Stimulated activated naive CD8-positive, alpha-beta T cell treated with anti-CD3 and anti-CD28 coated beads, Interleukin-15, amount 100 ng/mL, for 72 hours (primary cell): Measurements from ENCODE around the gene TLK1.

Source experiments
- ATAC-seq: fragments of 150-1000 bp; cut with Tn5 transposase; 2 replicates; pipeline ENCODE4 v1.10.0; 2021; ENCODE audit warnings: mild to moderate bottlenecking, moderate library complexity
- DNase-seq, 2 donors: peaks; one replicate each; pipeline ENCODE4 v3.0.0; 2021 to 2022
- H3K27ac Mint-ChIP-seq, 2 donors: one replicate each; pipeline ENCODE4 v1.8.0; 2022; ENCODE audit warnings: mild to moderate bottlenecking in 2 of 2, mixed read lengths in 2 of 2, moderate library complexity in 2 of 2
- H3K27me3 Mint-ChIP-seq: one replicate; pipeline ENCODE4 v1.8.0; 2022; ENCODE audit warnings: mixed read lengths
- H3K4me1 Mint-ChIP-seq: one replicate; pipeline ENCODE4 v1.8.0; 2022; ENCODE audit warnings: mild to moderate bottlenecking, mixed read lengths
- H3K4me3 Mint-ChIP-seq, 2 donors: one replicate each; pipeline ENCODE4 v1.8.0; 2022; ENCODE audit warnings: mild to moderate bottlenecking in 2 of 2, mixed read lengths in 2 of 2, moderate library complexity in 1 of 2
- H3K9me3 Mint-ChIP-seq, 2 donors: one replicate each; pipeline ENCODE4 v1.8.0; 2022; ENCODE audit warnings: mixed read lengths in 2 of 2

Gene TLK1

DNA sequence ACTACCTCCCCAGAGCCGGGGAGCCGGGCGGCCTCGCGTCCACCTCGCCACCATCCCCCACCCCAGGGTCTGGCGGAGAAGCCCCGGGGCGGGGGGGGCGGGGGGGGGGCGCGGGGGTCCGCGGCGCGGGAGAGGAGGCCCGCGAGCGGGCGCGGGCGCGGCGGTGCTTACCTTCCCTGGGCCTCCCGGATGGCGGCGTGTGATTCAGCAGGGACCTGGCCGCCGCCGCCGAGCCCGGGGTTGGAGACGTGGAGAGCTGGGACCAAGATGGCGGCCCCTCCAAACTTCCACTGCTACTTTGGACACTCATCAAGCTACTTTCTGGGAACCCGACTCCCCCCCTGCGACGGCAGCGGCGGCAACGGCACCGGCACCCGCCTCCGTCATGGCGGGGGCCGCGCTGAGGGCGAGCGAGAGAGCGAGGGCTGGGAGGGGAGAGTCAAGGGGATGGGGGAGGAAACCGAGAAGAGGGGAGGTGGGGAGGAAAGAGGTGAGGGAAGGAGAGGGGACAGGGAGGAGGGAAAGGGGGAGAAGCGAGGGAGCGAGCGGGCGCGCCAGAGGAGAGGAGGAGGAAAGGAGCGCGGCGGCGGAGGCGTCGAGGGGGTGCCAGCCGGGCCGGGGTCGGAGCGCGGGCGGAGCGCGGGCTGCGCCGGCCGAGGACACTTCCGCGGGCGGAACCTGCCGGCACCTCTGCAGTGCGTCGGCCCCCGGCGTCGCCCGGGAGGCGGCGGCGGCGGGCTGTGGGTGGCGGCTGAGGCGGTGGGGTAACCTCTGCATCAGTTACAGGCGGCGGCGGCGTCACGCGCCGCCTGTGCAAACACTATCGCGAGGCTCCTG lies at the start of gene TLK1:
Gene TLK1, minus strand, starts transcription at position 775 of the 837 bp plus-strand sequence. Its CDS starts 465 bp downstream, at position 310.
- H3K27me3 Mint-ChIP-seq, result no peaks in the 10 kb centered on the region
- DNase-seq (peak; percentile 73 to 74), ATAC-seq (peak; percentile 76)
- H3K4me1 Mint-ChIP-seq, result peaks cover 57% of the 10 kb centered on the region
- H3K27ac Mint-ChIP-seq, result peak within 1 kb of the TSS; percentile 98
- H3K4me3 Mint-ChIP-seq, result peak within 1 kb of the TSS; percentile 86 to 98
- no peaks in the 10 kb centered on the region for H3K9me3 Mint-ChIP-seq

GRCh38 chr2:171210216-171210863 lies 49.6 kb upstream of the TLK1 start:
- Mint-ChIP-seq H3K27me3 (no peaks in the 10 kb centered on the region), H3K9me3 (no peaks in the 10 kb centered on the region), H3K4me3 (peak overlapping the region; percentile 13 to 53), H3K4me1 (peaks cover 19% of the 10 kb centered on the region), H3K27ac (peak overlapping the region in 1 of 2 donors; percentile 90)
- ATAC-seq (peak; percentile 17), DNase-seq (no peak)

DNA sequence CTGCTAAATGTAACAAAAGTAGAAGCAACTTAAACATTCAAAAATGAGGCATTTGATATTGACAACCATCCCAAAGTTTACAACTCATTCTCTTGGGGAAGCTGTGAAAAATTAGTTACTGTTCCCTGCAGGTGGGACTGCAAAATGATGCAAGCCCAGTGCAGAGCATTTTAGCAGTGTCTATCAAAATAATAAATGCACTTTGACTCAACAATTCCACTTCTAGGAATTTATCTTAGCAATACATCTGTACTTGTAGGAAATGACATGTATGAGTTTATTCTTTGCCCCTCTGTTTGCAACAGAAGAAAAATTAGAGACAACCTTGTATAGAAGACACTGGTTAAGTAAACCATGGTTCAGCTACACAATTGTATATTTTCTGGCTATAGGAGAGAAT lies 48.0 kb upstream of the TLK1 start:
- no peaks in the 10 kb centered on the region for H3K27me3 Mint-ChIP-seq
- DNase-seq (no peak), ATAC-seq (no peak)
- H3K4me3 Mint-ChIP-seq, result no peak overlapping the region
- H3K27ac Mint-ChIP-seq, result no peak overlapping the region
- peaks cover 19% of the 10 kb centered on the region for H3K4me1 Mint-ChIP-seq
- H3K9me3 Mint-ChIP-seq, result no peaks in the 10 kb centered on the region

DNA sequence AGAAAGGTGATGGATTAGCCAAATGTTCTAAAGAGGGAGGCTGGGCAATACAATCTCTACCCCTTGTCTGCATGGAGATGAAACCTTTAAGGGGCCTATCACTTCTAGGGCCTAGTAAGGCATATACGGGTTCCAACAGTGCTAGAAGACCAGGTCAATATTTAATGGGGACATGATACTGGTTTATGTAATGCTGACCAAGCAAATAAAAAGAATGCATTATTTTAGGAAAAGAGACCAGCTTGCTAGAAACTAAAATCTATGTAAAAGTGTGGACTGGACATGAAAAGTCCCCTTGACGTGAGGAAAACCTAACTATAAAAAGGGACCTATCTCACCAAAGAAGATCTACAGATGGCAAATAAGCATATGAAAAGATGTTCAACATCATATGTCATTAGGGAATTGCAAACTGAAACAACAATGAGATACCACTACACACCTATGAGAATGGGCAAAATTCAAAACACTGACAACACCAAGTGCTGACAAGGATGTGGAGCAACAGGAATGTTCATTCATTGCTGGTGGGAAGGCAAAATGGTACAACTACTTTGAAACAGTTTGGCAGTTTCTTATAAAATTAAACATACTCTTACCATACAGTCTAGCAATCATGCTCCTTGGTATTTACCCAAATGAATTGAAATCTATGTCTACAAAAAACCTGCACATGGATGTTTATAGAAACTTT lies 45.9 kb upstream of the TLK1 start:
- no peak for ATAC-seq
- no peak for DNase-seq
- H3K27me3 Mint-ChIP-seq, result no peaks in the 10 kb centered on the region
- H3K4me3 Mint-ChIP-seq, result no peak overlapping the region
- peaks cover 19% of the 10 kb centered on the region for H3K4me1 Mint-ChIP-seq
- no peaks in the 10 kb centered on the region for H3K9me3 Mint-ChIP-seq
- no peak overlapping the region for H3K27ac Mint-ChIP-seq

DNA sequence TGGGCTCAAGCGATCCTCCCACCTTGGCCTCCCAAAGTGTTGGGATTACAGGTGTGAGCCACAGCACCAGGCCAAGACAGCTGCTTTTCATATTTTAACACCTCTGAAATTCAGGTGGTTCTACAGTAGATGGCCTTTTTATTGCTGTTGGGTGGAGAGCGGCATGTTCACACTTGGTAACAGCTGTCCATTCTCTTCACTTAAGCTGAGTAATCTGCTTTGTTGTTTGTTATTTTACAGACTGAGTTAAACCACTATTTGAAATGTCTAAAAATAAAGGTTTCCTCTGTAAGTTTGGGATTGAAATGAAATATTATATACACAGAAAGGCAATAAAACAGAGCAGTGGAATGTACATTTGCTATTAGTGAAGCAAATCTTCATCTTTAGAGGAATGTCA lies 44.9 kb upstream of the TLK1 start:
- H3K4me1 Mint-ChIP-seq, result peaks cover 10% of the 10 kb centered on the region
- ATAC-seq (no peak), DNase-seq (no peak)
- no peak overlapping the region for H3K4me3 Mint-ChIP-seq
- H3K27me3 Mint-ChIP-seq, result no peaks in the 10 kb centered on the region
- no peaks in the 10 kb centered on the region for H3K9me3 Mint-ChIP-seq
- no peak overlapping the region for H3K27ac Mint-ChIP-seq

DNA sequence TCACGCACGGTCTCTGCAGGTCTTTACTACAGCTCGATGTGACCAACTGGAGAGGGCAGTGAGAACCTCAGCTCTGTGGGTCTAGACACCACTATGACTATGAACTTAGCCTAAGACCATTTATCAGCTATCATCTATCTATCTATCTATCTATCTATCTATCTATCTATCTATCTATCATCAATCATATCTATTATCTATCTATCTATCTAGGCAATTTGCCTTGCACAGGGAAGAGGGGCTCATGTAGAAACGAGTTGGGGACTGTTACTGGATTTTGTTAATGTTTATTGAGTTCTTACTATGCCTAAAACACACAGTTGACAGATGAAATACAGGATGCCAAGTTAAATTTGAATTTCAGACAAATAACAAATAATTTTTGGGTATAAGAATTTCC lies 41.1 kb upstream of the TLK1 start:
- DNase-seq (no peak), ATAC-seq (no peak)
- Mint-ChIP-seq H3K4me3 (no peak overlapping the region), H3K27ac (no peak overlapping the region), H3K9me3 (no peaks in the 10 kb centered on the region), H3K27me3 (no peaks in the 10 kb centered on the region), H3K4me1 (no peaks in the 10 kb centered on the region)

GRCh38 chr2:171201271-171201670 lies 40.6 kb upstream of the TLK1 start:
- ATAC-seq, result no peak
- H3K4me1 Mint-ChIP-seq, result no peaks in the 10 kb centered on the region
- H3K27ac Mint-ChIP-seq, result no peak overlapping the region
- DNase-seq, result no peak
- H3K27me3 Mint-ChIP-seq, result no peaks in the 10 kb centered on the region
- H3K9me3 Mint-ChIP-seq, result no peaks in the 10 kb centered on the region
- H3K4me3 Mint-ChIP-seq, result no peak overlapping the region

DNA sequence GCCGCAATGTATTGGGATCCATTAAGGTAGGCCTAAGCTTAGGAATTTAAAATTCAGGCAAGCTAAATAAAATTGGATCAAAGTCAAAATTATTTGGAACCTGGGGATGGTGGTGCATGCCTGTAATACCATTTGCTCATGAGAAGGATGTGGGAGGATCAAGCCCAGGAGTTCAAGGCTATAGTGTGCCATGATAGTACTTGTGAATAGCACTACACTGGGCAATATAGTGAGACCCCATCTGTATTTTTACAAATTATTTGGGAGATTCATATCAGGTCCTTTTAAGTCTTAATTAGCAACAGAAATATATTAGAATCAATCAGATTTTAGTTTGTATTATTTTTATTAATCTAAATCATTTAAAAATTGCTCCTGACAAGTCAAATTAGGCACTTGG lies 39.8 kb upstream of the TLK1 start:
- ATAC-seq (no peak), DNase-seq (no peak)
- Mint-ChIP-seq H3K4me1 (no peaks in the 10 kb centered on the region), H3K27ac (peak overlapping the region in 1 of 2 donors; percentile 42), H3K27me3 (no peaks in the 10 kb centered on the region), H3K9me3 (no peaks in the 10 kb centered on the region), H3K4me3 (no peak overlapping the region)

- no peak overlapping the region for H3K27ac Mint-ChIP-seq
- ATAC-seq (no peak), DNase-seq (no peak)
- H3K27me3 Mint-ChIP-seq, result no peaks in the 10 kb centered on the region
- H3K4me3 Mint-ChIP-seq, result no peak overlapping the region
- no peaks in the 10 kb centered on the region for H3K4me1 Mint-ChIP-seq
- H3K9me3 Mint-ChIP-seq, result no peaks in the 10 kb centered on the region
Measured at GRCh38 chr2:171191021-171191420, 30.3 kb upstream of the TLK1 start.

DNA sequence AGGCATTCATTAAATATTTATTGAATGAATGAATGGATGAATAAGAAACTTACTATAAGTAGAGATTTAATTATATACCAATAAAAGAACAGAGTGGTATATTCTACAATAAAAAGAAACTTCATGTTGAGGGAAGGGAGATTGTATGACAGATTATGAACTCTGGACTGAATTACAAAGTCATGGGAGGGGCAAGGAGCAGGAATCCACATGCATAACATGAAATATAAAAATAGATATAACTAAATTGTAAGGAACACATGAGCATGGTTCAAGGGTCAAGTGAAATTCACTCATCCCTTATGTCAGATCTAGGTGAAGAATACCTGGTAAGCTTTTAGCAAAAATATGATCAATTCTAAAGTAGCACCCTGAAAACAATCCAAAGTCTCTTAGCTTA lies 27.1 kb upstream of the TLK1 start:
- Mint-ChIP-seq H3K27me3 (no peaks in the 10 kb centered on the region), H3K9me3 (no peaks in the 10 kb centered on the region), H3K27ac (no peak overlapping the region), H3K4me3 (no peak overlapping the region), H3K4me1 (no peaks in the 10 kb centered on the region)
- no peak for DNase-seq
- no peak for ATAC-seq

GRCh38 chr2:171187177-171187576 lies 26.5 kb upstream of the TLK1 start:
- Mint-ChIP-seq H3K4me1 (no peaks in the 10 kb centered on the region), H3K4me3 (no peak overlapping the region), H3K27me3 (no peaks in the 10 kb centered on the region), H3K9me3 (no peaks in the 10 kb centered on the region), H3K27ac (no peak overlapping the region)
- DNase-seq (no peak), ATAC-seq (no peak)

- Mint-ChIP-seq H3K27ac (no peak overlapping the region), H3K9me3 (no peaks in the 10 kb centered on the region), H3K4me1 (no peaks in the 10 kb centered on the region), H3K27me3 (no peaks in the 10 kb centered on the region), H3K4me3 (no peak overlapping the region)
- DNase-seq (no peak), ATAC-seq (no peak)
Measured at GRCh38 chr2:171185941-171186340, 25.2 kb upstream of the TLK1 start.

GRCh38 chr2:171185165-171185818 lies 24.6 kb upstream of the TLK1 start:
- DNase-seq (no peak), ATAC-seq (no peak)
- no peak overlapping the region for H3K4me3 Mint-ChIP-seq
- no peak overlapping the region for H3K27ac Mint-ChIP-seq
- no peaks in the 10 kb centered on the region for H3K4me1 Mint-ChIP-seq
- H3K27me3 Mint-ChIP-seq, result no peaks in the 10 kb centered on the region
- no peaks in the 10 kb centered on the region for H3K9me3 Mint-ChIP-seq

DNA sequence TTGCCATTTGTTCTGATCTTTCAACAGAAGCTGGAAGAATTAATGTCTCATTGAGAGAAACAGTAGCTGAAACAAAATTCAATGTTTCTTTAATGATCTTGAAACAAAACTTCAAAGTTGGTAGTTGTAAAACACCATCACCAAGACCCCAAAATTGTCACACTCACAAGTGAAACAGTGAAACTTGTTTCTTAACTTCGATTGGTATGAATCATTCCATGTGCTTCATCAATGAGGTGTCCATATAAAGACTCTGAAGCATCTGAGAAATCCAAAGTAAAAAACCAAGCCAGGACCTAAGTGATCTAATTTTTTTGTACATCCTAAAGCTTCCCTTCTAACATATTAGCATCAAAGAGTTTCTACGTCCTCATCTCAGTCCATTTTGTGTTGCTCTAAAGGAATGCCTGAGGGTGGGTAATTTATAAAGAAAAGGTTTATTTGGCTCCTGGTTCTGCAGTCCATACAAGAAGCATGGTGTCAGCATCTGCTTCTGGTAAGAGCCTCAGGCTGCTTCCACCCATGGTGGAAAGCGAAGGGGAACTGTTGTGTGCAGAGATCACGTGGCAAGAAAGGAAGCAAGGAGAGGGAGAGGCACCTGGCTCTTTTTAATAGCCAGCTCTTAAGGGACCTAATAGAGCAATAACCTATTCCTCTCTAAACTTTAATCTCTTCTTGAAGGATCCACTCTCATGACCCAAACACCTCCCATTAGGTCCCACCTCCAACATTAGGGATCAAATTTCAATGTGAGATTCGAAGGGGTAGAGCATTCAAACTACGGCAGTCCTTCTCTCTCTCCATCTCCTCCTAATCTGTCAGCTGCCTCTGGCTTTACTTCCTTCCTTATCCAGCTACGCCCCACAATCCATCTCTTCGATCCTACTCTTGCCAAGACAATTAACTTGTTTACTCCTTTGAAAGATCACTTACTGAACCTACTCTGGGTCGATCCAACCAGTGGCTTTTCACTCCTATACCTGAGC lies 20.7 kb upstream of the TLK1 start:
- Mint-ChIP-seq H3K4me3 (no peak overlapping the region), H3K9me3 (no peaks in the 10 kb centered on the region), H3K27me3 (no peaks in the 10 kb centered on the region), H3K27ac (no peak overlapping the region), H3K4me1 (no peaks in the 10 kb centered on the region)
- no peak for ATAC-seq
- no peak for DNase-seq
